GM21381 (cell line): ENCODE data around the gene PRRX2.
"Not testable (repeated sequence)": the region's sequence is repeated elsewhere in the genome, so short reads cannot be mapped to it uniquely, and the experiment has no call there.

Experiments used
- ATAC-seq: cut with Tn5 transposase; IDR thresholded peaks from one replicate; pipeline ENCODE4 v1.9.1; 2021; ENCODE audit warnings: mild to moderate bottlenecking, moderate library complexity; ENCODE audit not compliant: unreplicated experiment

PRRX2 gene

GRCh38 chr9:129751841-129752801 is 86.7 kb downstream of the PRRX2 start:
- no peak for ATAC-seq

DNA sequence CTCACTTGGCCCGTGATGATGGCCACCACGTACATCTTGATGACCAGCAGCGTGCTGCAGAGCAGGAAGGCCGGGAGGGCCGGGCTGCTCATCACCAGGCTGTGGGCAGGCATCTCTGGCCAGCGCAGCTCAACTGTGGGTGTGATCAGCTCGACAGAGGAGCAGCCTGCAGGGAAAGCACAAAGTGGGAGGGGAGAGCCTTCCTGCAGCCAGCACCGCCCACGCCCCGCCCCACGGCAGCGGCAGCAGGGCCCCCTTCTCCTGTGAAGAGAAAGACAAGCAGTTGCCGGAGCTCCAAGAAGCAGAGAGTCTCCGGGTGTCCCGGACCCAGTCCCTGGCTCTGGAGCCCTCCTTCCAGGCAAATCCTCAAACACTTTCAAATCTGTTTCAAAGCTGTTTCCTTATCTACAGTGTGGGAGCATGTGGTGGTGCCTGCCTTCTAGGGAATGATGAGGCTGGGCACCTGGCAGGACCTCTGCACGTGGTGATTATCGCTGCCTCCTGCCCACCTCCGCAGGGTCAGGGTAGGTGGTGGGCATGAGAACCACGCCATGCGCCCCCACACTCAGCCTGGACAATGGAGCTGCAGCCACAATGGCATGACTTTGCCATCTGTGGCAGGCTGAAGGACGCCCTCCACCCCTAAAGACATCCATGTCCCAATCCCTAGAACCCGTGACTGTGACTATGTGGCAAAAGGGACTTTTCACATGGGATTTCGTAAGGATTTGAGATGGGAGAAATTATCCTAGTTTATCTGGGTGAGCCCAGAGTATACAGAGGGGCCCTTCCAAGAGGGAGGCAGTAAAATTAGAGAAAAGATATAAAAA is 87.7 kb downstream of the PRRX2 start, which contains the start of gene PTGES:
Gene PTGES, minus strand, starts transcription at position 143 of the 830 bp plus-strand sequence. Its CDS starts 30 bp downstream, at position 113.
- no peak for ATAC-seq

GRCh38 chr9:129755151-129755550 is 89.7 kb downstream of the PRRX2 start:
- no peak for ATAC-seq

GRCh38 chr9:129756191-129756590 is 90.7 kb downstream of the PRRX2 start:
- ATAC-seq = no peak

GRCh38 chr9:129757045-129757444 is 91.6 kb downstream of the PRRX2 start:
- no peak for ATAC-seq

- no peak for ATAC-seq
These were observed 93.9 kb downstream of the PRRX2 start for GRCh38 chr9:129759319-129759718.

DNA sequence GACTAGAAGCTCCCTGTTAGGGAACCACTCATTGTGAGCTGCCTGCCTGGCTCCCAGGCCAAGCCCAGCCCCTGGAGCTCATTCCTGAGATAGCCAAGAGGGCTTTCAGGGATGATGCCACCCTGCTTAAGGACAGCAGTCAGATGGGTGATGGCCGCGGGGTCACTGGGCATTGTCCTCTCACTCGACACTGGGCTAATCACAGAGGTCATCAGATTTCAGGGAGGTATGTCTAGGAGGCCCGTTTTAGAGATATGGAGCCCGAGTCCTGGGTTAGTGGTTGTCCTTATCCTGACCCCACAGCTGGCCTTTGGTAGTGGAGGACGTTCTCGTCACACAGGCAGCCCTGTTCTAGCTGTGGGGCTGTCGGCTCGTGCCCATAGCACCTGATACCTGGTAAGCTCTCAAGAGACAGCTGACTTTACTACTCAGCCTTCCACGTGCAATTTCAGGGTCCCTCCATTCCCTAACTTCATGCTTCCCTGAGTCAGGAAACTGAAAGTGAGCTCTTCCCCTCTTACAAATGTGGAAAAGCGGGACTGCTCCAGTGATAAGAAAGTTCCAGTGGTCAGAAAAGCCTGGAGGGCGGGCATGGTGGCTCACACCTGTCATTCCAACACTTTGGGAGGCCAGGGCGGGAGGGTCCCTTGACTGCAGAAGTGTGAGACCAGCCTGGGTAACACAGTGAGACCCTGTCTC is 94.5 kb downstream of the PRRX2 start:
- ATAC-seq = no peak

- not testable (repeated sequence) for ATAC-seq
These were observed 95.3 kb downstream of the PRRX2 start for GRCh38 chr9:129760784-129761183.

GRCh38 chr9:129761293-129761900 is 96.0 kb downstream of the PRRX2 start:
- ATAC-seq = no peak

- no peak for ATAC-seq
These were observed 96.5 kb downstream of the PRRX2 start for GRCh38 chr9:129761901-129762369.

DNA sequence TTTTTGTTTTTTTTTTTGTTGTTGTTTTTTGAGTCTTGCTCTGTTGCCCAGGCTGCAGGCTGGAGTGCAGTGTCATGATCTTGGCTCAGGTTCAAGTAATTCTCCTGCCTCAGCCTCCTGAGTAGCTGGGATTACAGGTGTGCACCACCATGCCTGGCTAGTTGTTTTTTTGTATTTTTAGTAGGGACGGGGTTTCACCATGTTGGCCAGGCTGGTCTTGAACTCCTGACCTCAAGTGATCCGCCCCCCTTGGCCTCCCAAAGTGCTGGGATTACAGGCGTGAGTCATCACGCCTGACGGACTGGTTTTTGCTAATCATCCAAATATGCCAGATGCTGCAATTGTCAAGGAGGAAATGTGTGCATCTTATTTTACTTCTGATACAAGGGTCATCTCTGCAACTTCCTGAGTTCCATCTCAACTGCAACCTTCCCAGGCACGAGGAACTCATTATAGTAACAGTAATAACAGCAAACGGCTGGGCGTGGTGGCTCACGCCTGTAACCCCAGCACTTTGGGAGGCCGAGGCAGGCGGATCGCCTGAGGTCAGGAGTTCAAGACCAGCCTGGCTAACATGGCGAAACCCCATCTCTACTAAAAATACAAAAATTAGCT is 97.0 kb downstream of the PRRX2 start:
- not testable (repeated sequence) for ATAC-seq

- ATAC-seq = no peak
These were observed 97.8 kb downstream of the PRRX2 start for GRCh38 chr9:129762985-129763926.

- ATAC-seq = no peak
These were observed 100.4 kb downstream of the PRRX2 start for GRCh38 chr9:129765764-129766317.

- ATAC-seq = no peak
These were observed 103.0 kb downstream of the PRRX2 start for GRCh38 chr9:129768486-129768885.

GRCh38 chr9:129769669-129770068 is 104.2 kb downstream of the PRRX2 start:
- ATAC-seq = no peak

- no peak for ATAC-seq
These were observed 105.3 kb downstream of the PRRX2 start for GRCh38 chr9:129770741-129771140.
